GM10266 (cell line): Measurements from ENCODE around the gene STX18.
A peak's percentile ranks its signal among the peaks of the same experiment; 100 is the strongest.
"Not testable (repeated sequence)": the region's sequence is repeated elsewhere in the genome, so short reads cannot be mapped to it uniquely, and the experiment has no call there.

ENCODE experiments used
- DNase-seq: peaks from one replicate; pipeline ENCODE4 v3.0.0; 2012; ENCODE audit errors: extremely low spot score
- CTCF ChIP-seq: IDR thresholded peaks from 2 replicates; pipeline ENCODE4 v1.5.1; 2012; ENCODE audit warnings: mild to moderate bottlenecking, low read depth; ENCODE audit not compliant: control insufficient read depth, insufficient read depth; ENCODE audit errors: missing control alignments

Gene STX18

GRCh38 chr4:4578981-4579380, 37.1 kb upstream of the STX18 start:
- no peak for TF ChIP-seq CTCF
- DNase-seq, result no peak

- DNase-seq, result no peak
- TF ChIP-seq CTCF, result no peak
Measured at GRCh38 chr4:4577359-4577875, 35.6 kb upstream of the STX18 start.

- peak; percentile 83 for DNase-seq
- peak; percentile 41 for TF ChIP-seq CTCF
Measured at GRCh38 chr4:4575284-4576211, 33.7 kb upstream of the STX18 start.

GRCh38 chr4:4574792-4575191, 32.9 kb upstream of the STX18 start:
- no peak for DNase-seq
- TF ChIP-seq CTCF, result no peak

GRCh38 chr4:4574052-4574451, 32.2 kb upstream of the STX18 start:
- no peak for DNase-seq

GRCh38 chr4:4572821-4573220, 31.0 kb upstream of the STX18 start:
- no peak for DNase-seq
- TF ChIP-seq CTCF, result no peak

More at GRCh38 chr4:4574052-4574451, 32.2 kb upstream of the STX18 start:
- TF ChIP-seq CTCF, result no peak

- not testable (repeated sequence) for DNase-seq
Measured at GRCh38 chr4:4569861-4570260, 28.0 kb upstream of the STX18 start.
